GM21526 (cell line): ENCODE data around the gene ENPP4.
"Not testable (repeated sequence)": the region's sequence is repeated elsewhere in the genome, so short reads cannot be mapped to it uniquely, and the experiment has no call there.

Experiments
- ATAC-seq: cut with Tn5 transposase; IDR thresholded peaks from one replicate; pipeline ENCODE4 v1.9.1; 2021; ENCODE audit warnings: moderate library complexity; ENCODE audit not compliant: unreplicated experiment, low FRiP score

ENPP4 gene

GRCh38 chr6:46130666-46131065 lies 877 bp downstream of the ENPP4 start:
- no peak for ATAC-seq

GRCh38 chr6:46131291-46131690 lies 1.5 kb downstream of the ENPP4 start:
- ATAC-seq = not testable (repeated sequence)

- no peak for ATAC-seq
These were observed 4.4 kb downstream of the ENPP4 start for GRCh38 chr6:46134216-46134615.

- no peak for ATAC-seq
These were observed 5.4 kb downstream of the ENPP4 start for GRCh38 chr6:46135176-46135575.

- no peak for ATAC-seq
These were observed 7.0 kb downstream of the ENPP4 start for GRCh38 chr6:46136831-46137230.

- ATAC-seq = no peak
These were observed 7.6 kb downstream of the ENPP4 start for GRCh38 chr6:46137387-46137786.

- peak; percentile 64 for ATAC-seq
These were observed 8.5 kb downstream of the ENPP4 start for GRCh38 chr6:46138281-46138680.

- ATAC-seq = no peak
These were observed 14.5 kb downstream of the ENPP4 start for GRCh38 chr6:46144270-46144669.

GRCh38 chr6:46149066-46149465 lies 19.3 kb downstream of the ENPP4 start:
- not testable (repeated sequence) for ATAC-seq

GRCh38 chr6:46156701-46157100 lies 26.9 kb downstream of the ENPP4 start:
- no peak for ATAC-seq

GRCh38 chr6:46159229-46159628 lies 29.4 kb downstream of the ENPP4 start:
- no peak for ATAC-seq

- ATAC-seq = no peak
These were observed 30.3 kb downstream of the ENPP4 start for GRCh38 chr6:46160102-46160501.

- peak; percentile 89 for ATAC-seq
These were observed 40.8 kb downstream of the ENPP4 start, which contains the start of gene ENPP5 for GRCh38 chr6:46170357-46171289. Gene ENPP5 (minus strand): TSS chr6:46170980. CDS start chr6:46168262, 2,718 bp downstream.

GRCh38 chr6:46172176-46172575 lies 42.4 kb downstream of the ENPP4 start:
- ATAC-seq = no peak

- no peak for ATAC-seq
These were observed 45.1 kb downstream of the ENPP4 start for GRCh38 chr6:46174904-46175303.

- ATAC-seq = peak; percentile 80
These were observed 45.7 kb downstream of the ENPP4 start for GRCh38 chr6:46175446-46175845.

- ATAC-seq = peak; percentile 54
These were observed 46.2 kb downstream of the ENPP4 start for GRCh38 chr6:46175976-46176375.

- ATAC-seq = no peak
These were observed 54.3 kb downstream of the ENPP4 start for GRCh38 chr6:46184114-46184513.

- ATAC-seq = no peak
These were observed 56.8 kb downstream of the ENPP4 start for GRCh38 chr6:46186583-46186982.

- ATAC-seq = no peak
These were observed 59.9 kb downstream of the ENPP4 start for GRCh38 chr6:46189726-46190125.

GRCh38 chr6:46190889-46191288 lies 61.1 kb downstream of the ENPP4 start:
- no peak for ATAC-seq

- ATAC-seq = no peak
These were observed 62.2 kb downstream of the ENPP4 start for GRCh38 chr6:46191961-46192360.
